H1 (cell line): ENCODE data around the gene LMX1A. TPM values are rescaled to one million over a fixed set of nuclear protein-coding genes. Genes with fewer than 3 reads are reported as not detected.

ENCODE experiments used
- CTCF ChIA-PET: fragments of 300-600 bp; sonication (Branson Sonifier 250); formaldehyde crosslinking; loops from one replicate; lab custom pipeline; 2021; ENCODE audit not compliant: partially characterized antibody; lab: Charles Lee
- POLR2A ChIA-PET: fragments of 300-600 bp; sonication (Branson Sonifier 250); formaldehyde crosslinking; loops from one replicate; lab custom pipeline; 2021; ENCODE audit warnings: inconsistent platforms; ENCODE audit not compliant: partially characterized antibody; lab: Charles Lee
- DNase-seq, 2 experiments: peaks; one replicate each; pipeline versions ENCODE4 v3.0.0 to v3.0.0-alpha.2; 2010 to 2022; ENCODE audit warnings: low spot score in 2 of 2, low read depth in 1 of 2, mixed read lengths in 1 of 2
- FAIRE-seq: peaks from 2 replicates; lab custom pipeline; 2011; peaks lifted over from hg19 to GRCh38; lab: Jason Lieb, UNC
- H2AFZ ChIP-seq: 2 replicates; pipeline ENCODE4 v1.8.1; 2012; ENCODE audit warnings: low read length, inconsistent platforms
- H2AK5ac ChIP-seq: 2 replicates; pipeline ENCODE4 v1.6.1; 2013; ENCODE audit warnings: low read depth, low read length
- H2BK120ac ChIP-seq: replicated peaks from 2 replicates; pipeline ENCODE3; 2013; ENCODE audit warnings: low read depth, low read length, inconsistent platforms
- H2BK12ac ChIP-seq: 2 replicates; pipeline ENCODE4 v1.6.1; 2013; ENCODE audit warnings: low read depth, low read length
- H2BK15ac ChIP-seq: 2 replicates; pipeline ENCODE4 v1.6.1; 2013; ENCODE audit warnings: low read length
- H2BK20ac ChIP-seq: 2 replicates; pipeline ENCODE4 v1.6.1; 2013; ENCODE audit warnings: low read length
- H2BK5ac ChIP-seq: 2 replicates; pipeline ENCODE4 v1.6.1; 2013; ENCODE audit warnings: low read depth, low read length
- H3K14ac ChIP-seq: 2 replicates; pipeline ENCODE4 v1.6.1; 2013; ENCODE audit warnings: inconsistent platforms; ENCODE audit not compliant: insufficient read length
- H3K18ac ChIP-seq: 2 replicates; pipeline ENCODE4 v1.6.1; 2013; ENCODE audit warnings: low read length; ENCODE audit errors: extremely low read depth
- H3K23ac ChIP-seq: 2 replicates; pipeline ENCODE4 v1.6.1; 2013; ENCODE audit warnings: inconsistent platforms; ENCODE audit not compliant: insufficient read length
- H3K23me2 ChIP-seq: 2 replicates; pipeline ENCODE4 v1.6.1; 2013; ENCODE audit warnings: low read depth, low read length
- H3K27ac ChIP-seq: 2 replicates; pipeline ENCODE4 v1.6.1; 2011; ENCODE audit warnings: low read depth, low read length, inconsistent platforms
- H3K27me3 ChIP-seq, 4 experiments: replicated peaks in 1 of 4; 1 replicate in 1 of 4; 2 replicates in 3 of 4; pipeline versions ENCODE4 v1.6.1 to v1.8.1; 2011 to 2013; ENCODE audit warnings: low read length in 3 of 4, mild to moderate bottlenecking in 3 of 4, inconsistent platforms in 2 of 4, mixed read lengths in 2 of 4, moderate library complexity in 1 of 4; ENCODE audit not compliant: control insufficient read depth in 3 of 4, insufficient read depth in 3 of 4; ENCODE audit errors: extremely low read depth in 1 of 4
- H3K36me3 ChIP-seq, 4 experiments: 2 replicates each; pipeline versions ENCODE4 v1.6.1 to v1.8.1; 2011 to 2013; ENCODE audit warnings: mild to moderate bottlenecking in 4 of 4, low read length in 3 of 4, moderate library complexity in 2 of 4, control low read depth in 1 of 4, inconsistent platforms in 1 of 4; ENCODE audit not compliant: insufficient read depth in 4 of 4, control insufficient read depth in 2 of 4
- H3K4ac ChIP-seq: replicated peaks from 2 replicates; pipeline ENCODE3; 2013; ENCODE audit warnings: low read length, low read depth, mixed read lengths, inconsistent platforms; ENCODE audit not compliant: insufficient read length
- H3K4me1 ChIP-seq, 4 experiments: replicated peaks in 1 of 4; 1 replicate in 1 of 4; 2 replicates in 3 of 4; pipeline versions ENCODE4 v1.6.1 to v1.8.1; 2011 to 2013; ENCODE audit warnings: low read length in 3 of 4, inconsistent platforms in 2 of 4, mixed read lengths in 1 of 4; ENCODE audit not compliant: insufficient read depth in 4 of 4, control insufficient read depth in 3 of 4
- H3K4me2 ChIP-seq, 2 experiments: 2 replicates each; pipeline versions ENCODE4 v1.6.1 to v1.8.1; 2011 to 2013; ENCODE audit warnings: low read depth in 2 of 2, low read length in 2 of 2, control low read depth in 1 of 2, inconsistent platforms in 1 of 2, mild to moderate bottlenecking in 1 of 2; ENCODE audit not compliant: insufficient read depth in 1 of 2
- H3K4me3 ChIP-seq, 4 experiments: fragments of 200-600, 300-600 bp in 1 of 4; sonication (generic), shearing (Covaris generic), sonication (Bioruptor Twin) in 1 of 4; 2 replicates each; pipeline versions ENCODE4 v1.5.1 to v1.8.1; 2011 to 2016; ENCODE audit warnings: low read length in 4 of 4, low read depth in 3 of 4, control low read depth in 2 of 4, inconsistent platforms in 2 of 4, mild to moderate bottlenecking in 2 of 4, mixed read lengths in 1 of 4, moderate library complexity in 1 of 4; ENCODE audit not compliant: insufficient read depth in 2 of 4; ENCODE audit errors: extremely low read depth in 1 of 4
- H3K56ac ChIP-seq: replicated peaks from 2 replicates; pipeline ENCODE3; 2013; ENCODE audit warnings: low read depth, mild to moderate bottlenecking, mixed read lengths, low read length, inconsistent platforms; ENCODE audit not compliant: insufficient read length
- H3K79me1 ChIP-seq: 2 replicates; pipeline ENCODE4 v1.6.1; 2013; ENCODE audit warnings: low read depth, low read length, control low read depth
- H3K79me2 ChIP-seq, 2 experiments: 2 replicates each; pipeline versions ENCODE4 v1.6.1 to v1.8.1; 2012 to 2013; ENCODE audit warnings: low read length in 2 of 2, mild to moderate bottlenecking in 2 of 2, inconsistent platforms in 1 of 2; ENCODE audit not compliant: insufficient read depth in 2 of 2, control insufficient read depth in 1 of 2
- H3K9ac ChIP-seq, 4 experiments: replicated peaks in 1 of 4; 1 replicate in 1 of 4; 2 replicates in 3 of 4; pipeline versions ENCODE4 v1.6.1 to v1.8.1; 2011 to 2013; ENCODE audit warnings: low read depth in 3 of 4, low read length in 3 of 4, control low read depth in 2 of 4, mild to moderate bottlenecking in 2 of 4, moderate library complexity in 2 of 4, inconsistent platforms in 1 of 4; ENCODE audit errors: extremely low read depth in 1 of 4
- H3K9me3 ChIP-seq, 2 experiments: 2 replicates each; pipeline versions ENCODE4 v1.6.1 to v1.8.1; 2012 to 2013; ENCODE audit warnings: mild to moderate bottlenecking in 2 of 2, moderate library complexity in 2 of 2, control low read depth in 1 of 2, inconsistent platforms in 1 of 2, low read depth in 1 of 2, low read length in 1 of 2, mixed read lengths in 1 of 2; ENCODE audit not compliant: insufficient read depth in 2 of 2
- H4K20me1 ChIP-seq, 2 experiments: replicated peaks in 1 of 2; 2 replicates each; pipeline versions ENCODE3 to v1.8.1; 2011 to 2013; ENCODE audit warnings: inconsistent platforms in 2 of 2, low read length in 2 of 2, mild to moderate bottlenecking in 1 of 2; ENCODE audit not compliant: insufficient read depth in 2 of 2, control insufficient read depth in 1 of 2
- H4K5ac ChIP-seq: 2 replicates; pipeline ENCODE4 v1.6.1; 2013; ENCODE audit warnings: low read length, low read depth, mixed read lengths, inconsistent platforms; ENCODE audit not compliant: insufficient read length
- H4K8ac ChIP-seq: 2 replicates; pipeline ENCODE4 v1.8.0; 2013; ENCODE audit warnings: mild to moderate bottlenecking, moderate library complexity, low read length, inconsistent platforms; ENCODE audit not compliant: insufficient read depth; ENCODE audit errors: extremely low read depth
- H4K91ac ChIP-seq: replicated peaks from 2 replicates; pipeline ENCODE3; 2013; ENCODE audit warnings: low read length, mixed read lengths, inconsistent platforms; ENCODE audit not compliant: insufficient read length
- ATF2 ChIP-seq: IDR thresholded peaks from 2 replicates; pipeline ENCODE4 v1.6.1; 2012; ENCODE audit warnings: low read length, inconsistent platforms
- CTBP2 ChIP-seq: IDR thresholded peaks from 2 replicates; pipeline ENCODE4 v1.7.0; 2011; ENCODE audit warnings: borderline replicate concordance, mild to moderate bottlenecking, moderate library complexity, mixed read lengths, low read length; ENCODE audit not compliant: insufficient read depth, insufficient read length
- HDAC2 ChIP-seq, 2 experiments: fragments of 300-600 bp in 1 of 2; sonication (generic) in 1 of 2; IDR thresholded peaks; 2 replicates each; pipeline ENCODE4 v1.6.1; 2011 to 2012; ENCODE audit warnings: low read depth in 2 of 2, low read length in 2 of 2, mild to moderate bottlenecking in 2 of 2, moderate library complexity in 2 of 2, borderline replicate concordance in 1 of 2, inconsistent platforms in 1 of 2
- HDAC6 ChIP-seq: IDR thresholded peaks from one replicate; pipeline ENCODE4 v1.7.1; 2012; ENCODE audit warnings: low read depth, mild to moderate bottlenecking, inconsistent platforms, low read length, moderate library complexity
- POU5F1 ChIP-seq: IDR thresholded peaks from 2 replicates; pipeline ENCODE4 v1.6.1; 2011; ENCODE audit warnings: low read depth, mild to moderate bottlenecking, low read length, moderate library complexity
- SP2 ChIP-seq: IDR thresholded peaks from 2 replicates; pipeline ENCODE4 v1.6.1; 2012; ENCODE audit warnings: mild to moderate bottlenecking, low read length, inconsistent platforms
- TAF1 ChIP-seq: IDR thresholded peaks from 2 replicates; pipeline ENCODE4 v1.6.1; 2011; ENCODE audit warnings: mild to moderate bottlenecking, low read depth, low read length
- USF2 ChIP-seq: IDR thresholded peaks from 2 replicates; pipeline ENCODE4 v1.6.1; 2011; ENCODE audit warnings: low read length, improper control_type of control experiment
- YY1 ChIP-seq: IDR thresholded peaks from 2 replicates; pipeline ENCODE4 v1.6.1; 2011; ENCODE audit warnings: low read depth, mild to moderate bottlenecking, low read length
- WGBS, 2 experiments: shearing (Covaris generic) in 1 of 2; methylation state at CpG; one replicate each; pipeline versions ENCODE4 v1.1.6 to v1.1.7; 2013 to 2015; ENCODE audit warnings: low lambda C conversion rate in 2 of 2, mixed read lengths in 2 of 2, inconsistent platforms in 1 of 2, low coverage in 1 of 2, missing lambda C conversion rate in 1 of 2; ENCODE audit not compliant: insufficient replicate concordance in 2 of 2, insufficient coverage in 1 of 2, insufficient read length in 1 of 2; ENCODE audit errors: extremely low coverage in 1 of 2, missing lambda C conversion rate in 1 of 2; 5-methylcytosine and 5-hydroxymethylcytosine counted together
- polyA plus RNA-seq, 7 experiments: library from polyadenylated mRNA; depleted of rRNA in 3 of 7; stranded (reverse) in 5 of 7; unstranded in 2 of 7; fragments of >200 nt in 5 of 7; fragments of 200-250 nt in 2 of 7; gene quantifications; 1 replicate in 5 of 7; 2 replicates in 1 of 7; 4 replicates in 1 of 7; pipeline versions ENCODE4 v1.2.1 to v1.2.3, GENCODE V29; 2011 to 2013; ENCODE audit warnings: missing spikeins in 2 of 7, mixed read lengths in 2 of 7
- total RNA-seq: library from RNA; stranded (reverse); fragmentation: NEBNext Ultra II Directional; extraction: Animal tissue kit (Norgen Biotek cat#: 25700); gene quantifications from 2 replicates; pipeline ENCODE4 v1.2.1, GENCODE V29; 2021

Gene LMX1A
- total and polyA plus RNA-seq, 2 of the 8 experiments (the other 6 are each of a cell fraction or from before 2014, with no cell fraction given), result not detected

GRCh38 chr1:165303386-165303785 is 53.1 kb downstream of the LMX1A start:
- Histone ChIP-seq H3K9me3 (no peaks in the 10 kb centered on the region), H3K4ac (no peak overlapping the region), H3K79me1 (no peaks in the 10 kb centered on the region), H2BK12ac (no peak overlapping the region), H2BK20ac (no peak overlapping the region), H3K14ac (no peak overlapping the region), H4K5ac (no peak overlapping the region), H3K18ac (no peak overlapping the region), H3K4me1 (peaks cover 0 to 2% (median 0%) of the 10 kb centered on the region in 4 experiments; a peak in 2 of 7 replicates), H3K23me2 (no peaks in the 10 kb centered on the region; the same call in 1 of the 2 replicates), H3K79me2 (no peaks in the 10 kb centered on the region), H3K36me3 (no peaks in the 10 kb centered on the region), H4K20me1 (no peaks in the 10 kb centered on the region), H3K23ac (no peak overlapping the region), H2AK5ac (no peak overlapping the region), H2BK120ac (no peak overlapping the region), H3K56ac (no peak overlapping the region), H4K8ac (no peak overlapping the region), H3K27ac (no peak overlapping the region), H3K4me3 (no peak overlapping the region), H2AFZ (peak overlapping the region; percentile 61; the same call in 1 of the 2 replicates), H3K27me3 (no peaks in the 10 kb centered on the region), H3K4me2 (no peak overlapping the region), H3K9ac (no peak overlapping the region), H4K91ac (no peak overlapping the region), H2BK5ac (no peak overlapping the region), H2BK15ac (no peak overlapping the region)
- CTCF ChIA-PET, result no interaction called here
- FAIRE-seq (no peak), DNase-seq (no peak)
- no peak for TF ChIP-seq TAF1
- no peak for TF ChIP-seq USF2
- no peak for TF ChIP-seq CTBP2
- TF ChIP-seq HDAC6, result no peak
- no peak for TF ChIP-seq SP2
- no peak for TF ChIP-seq HDAC2 (IDR thresholded peaks at IDR 0.05; ENCODE audit: borderline replicate concordance in 1 of 2, low read depth in 2 of 2, low read length in 2 of 2)
- TF ChIP-seq YY1, result no peak
- no peak for TF ChIP-seq POU5F1
- no peak for TF ChIP-seq ATF2
- 87% methylated on average over 8 of the region's 8 CpGs; no CpG with 5 or more reads in 1 of the 2 experiments for WGBS, 2 experiments
- POLR2A ChIA-PET, result no interaction called here
